Esophagus muscularis mucosa (tissue), 4 donors: ENCODE data around the gene CDHR2. TPM values are rescaled to one million over a fixed set of nuclear protein-coding genes. Genes with fewer than 3 reads are reported as not detected.

Experiments
- DNase-seq: peaks from one replicate; pipeline ENCODE4 v3.0.0-alpha.2; 2017; ENCODE audit errors: extremely low spot score
- H3K27ac ChIP-seq, 4 donors: fragments of 200-600 bp; sonication (generic); replicated peaks in 1 of 4; 1 replicate in 3 of 4; 2 replicates in 1 of 4; pipeline ENCODE4 v1.5.1; 2016 to 2019; ENCODE audit warnings: mild to moderate bottlenecking in 1 of 4
- H3K27me3 ChIP-seq, 4 donors: fragments of 200-600 bp; sonication (generic); one replicate each; pipeline versions ENCODE4 v1.5.1 to v1.6.0; 2016 to 2019
- H3K36me3 ChIP-seq, 4 donors: fragments of 200-600 bp; sonication (generic); one replicate each; pipeline ENCODE4 v1.5.1; 2016 to 2019
- H3K4me1 ChIP-seq, 4 donors: fragments of 200-600 bp; sonication (generic); one replicate each; pipeline ENCODE4 v1.5.1; 2016 to 2019
- H3K4me3 ChIP-seq, 4 donors: fragments of 200-600 bp; sonication (generic); 1 replicate in 2 of 4; 2 replicates in 2 of 4; pipeline ENCODE4 v1.5.1; 2016 to 2019; ENCODE audit warnings: mild to moderate bottlenecking in 4 of 4, moderate library complexity in 1 of 4
- H3K9me3 ChIP-seq, 4 donors: fragments of 200-600 bp; sonication (generic); 1 replicate in 3 of 4; 2 replicates in 1 of 4; pipeline ENCODE4 v1.5.1; 2016 to 2019
- CTCF ChIP-seq, 3 experiments: fragments of 200-600 bp in 2 of 3; fragments of 450-650 bp in 1 of 3; sonication (generic) in 2 of 3; IDR thresholded peaks; one replicate each; pipeline ENCODE4 v1.5.1; 2017 to 2019; ENCODE audit warnings: antibody characterized with exemption in 3 of 3, mild to moderate bottlenecking in 2 of 3, moderate library complexity in 1 of 3
- EP300 ChIP-seq: sonication (generic); formaldehyde crosslinking; IDR thresholded peaks from one replicate; pipeline ENCODE4 v1.6.1; 2017; ENCODE audit warnings: antibody characterized with exemption
- POLR2A ChIP-seq: fragments of 450-650 bp; IDR thresholded peaks from one replicate; pipeline ENCODE4 v1.6.1; 2017; ENCODE audit warnings: antibody characterized with exemption, moderate library complexity, mild to moderate bottlenecking, low read depth
- POLR2AphosphoS5 ChIP-seq, 2 donors: sonication (generic); formaldehyde crosslinking; IDR thresholded peaks; one replicate each; pipeline ENCODE4 v1.6.1; 2017; ENCODE audit warnings: antibody characterized with exemption in 2 of 2
- WGBS: methylation state at CpG from one replicate; pipeline ENCODE4 v1.1.5; 2018; 5-methylcytosine and 5-hydroxymethylcytosine counted together
- intact Hi-C: fragments of 100-400 bp; cut with DNase I; formaldehyde crosslinking; loops from one replicate; pipeline ENCODE4 v1.15.1; 2023
- total RNA-seq, 4 donors: library from RNA; depleted of rRNA; stranded (reverse); fragments of >200 nt; gene quantifications; one replicate each; pipeline versions ENCODE4 v1.1.0 to v1.2.1, GENCODE V29; 2016

CDHR2 gene
- total RNA-seq, 4 donors from 2014 or later: 0.92 TPM; not detected in 3

- WGBS: 53% methylated on average over 6 of the region's 6 CpGs
- intact Hi-C loops: no loop called here
- Histone ChIP-seq H3K36me3 (no peaks in the 10 kb centered on the region), H3K9me3 (no peaks in the 10 kb centered on the region), H3K4me1 (no peaks in the 10 kb centered on the region), H3K27me3 (peaks cover 0 to 66% (median 0%) of the 10 kb centered on the region in 4 donors), H3K27ac (no peak overlapping the region), H3K4me3 (no peak overlapping the region)
- DNase-seq: no peak
- TF ChIP-seq POLR2A: no peak
- TF ChIP-seq EP300: no peak
- TF ChIP-seq POLR2AphosphoS5 (IDR thresholded peaks at IDR 0.05): no peak
- TF ChIP-seq CTCF (IDR thresholded peaks at IDR 0.05): no peak
Observed at GRCh38 chr5:176565760-176566288, 16.7 kb downstream of the CDHR2 start.

GRCh38 chr5:176568657-176569056, 19.5 kb downstream of the CDHR2 start:
- Histone ChIP-seq H3K4me3 (no peak overlapping the region), H3K9me3 (no peaks in the 10 kb centered on the region), H3K27ac (no peak overlapping the region), H3K27me3 (peaks cover 0 to 52% (median 0%) of the 10 kb centered on the region in 4 donors), H3K4me1 (no peaks in the 10 kb centered on the region), H3K36me3 (no peaks in the 10 kb centered on the region)
- intact Hi-C loops: no loop called here
- no peak for TF ChIP-seq EP300
- TF ChIP-seq POLR2A: no peak
- TF ChIP-seq CTCF (IDR thresholded peaks at IDR 0.05): no peak
- TF ChIP-seq POLR2AphosphoS5 (IDR thresholded peaks at IDR 0.05): no peak
- 81% methylated on average over 15 of the region's 18 CpGs for WGBS
- DNase-seq: no peak

- WGBS: 45% methylated on average over 6 of the region's 6 CpGs
- no peaks in the 10 kb centered on the region for H3K36me3 ChIP-seq
- no peaks in the 10 kb centered on the region for H3K9me3 ChIP-seq
- H3K4me3 ChIP-seq: no peak overlapping the region
- no peak for TF ChIP-seq POLR2A
- no peak for TF ChIP-seq CTCF (IDR thresholded peaks at IDR 0.05)
- TF ChIP-seq EP300: no peak
- no peak for TF ChIP-seq POLR2AphosphoS5 (IDR thresholded peaks at IDR 0.05)
- intact Hi-C loops: no loop called here
- peaks cover 0 to 6% (median 0%) of the 10 kb centered on the region in 4 donors for H3K4me1 ChIP-seq
- no peak overlapping the region for H3K27ac ChIP-seq
- DNase-seq: no peak
- peaks cover 0 to 63% (median 0%) of the 10 kb centered on the region in 4 donors for H3K27me3 ChIP-seq
Observed at GRCh38 chr5:176570044-176570443, 20.9 kb downstream of the CDHR2 start.

GRCh38 chr5:176573564-176574296, 24.6 kb downstream of the CDHR2 start:
- DNase-seq: no peak
- WGBS: 24% methylated on average over 15 of the region's 18 CpGs
- peaks cover 0 to 53% (median 0%) of the 10 kb centered on the region in 4 donors for H3K27me3 ChIP-seq

More at GRCh38 chr5:176573564-176574296, 24.6 kb downstream of the CDHR2 start:
- Histone ChIP-seq H3K9me3 (no peaks in the 10 kb centered on the region), H3K4me1 (peaks cover 0 to 6% (median 0%) of the 10 kb centered on the region in 4 donors), H3K4me3 (no peak overlapping the region), H3K27ac (no peak overlapping the region), H3K36me3 (no peaks in the 10 kb centered on the region)
- TF ChIP-seq POLR2AphosphoS5 (IDR thresholded peaks at IDR 0.05) (no peak), CTCF (IDR thresholded peaks at IDR 0.05) (peak; percentile 52 to 80 (median 63)), EP300 (no peak), POLR2A (no peak)
- intact Hi-C loops: loop anchor here (2.0 kb wide), 1 partner anchor 73 kb away; the partner anchor contains the start of gene TSPAN17
